ENCODE measurements around the gene SCYL1.

SCYL1 gene

GRCh38 chr11:65498042-65498726, 26.7 kb upstream of the SCYL1 start:
- peak overlapping the region; percentile 100 for H3K18ac ChIP-seq (ENCODE audit: low read length)
- peak overlapping the region; percentile 99 for H3K4me2 ChIP-seq (ENCODE audit: low read length)
- WGBS (ENCODE audit: extremely low coverage, insufficient coverage, low lambda C conversion rate): no CpG with 5 or more reads among the region's 24 CpGs

GRCh38 chr11:65498727-65498976, 26.2 kb upstream of the SCYL1 start:
- WGBS (ENCODE audit: extremely low coverage, insufficient coverage, low lambda C conversion rate): no CpG with 5 or more reads among the region's 6 CpGs
- H4K8ac ChIP-seq (ENCODE audit: low read depth, low read length): no peak overlapping the region
- no peak for DNase-seq
- H3K4me2 ChIP-seq (ENCODE audit: low read length): peak overlapping the region; percentile 99
- peaks cover 4% of the 10 kb centered on the region for H3K36me3 ChIP-seq (ENCODE audit: control insufficient read depth, insufficient read depth, low read length)
- peak overlapping the region; percentile 98 for H3K9ac ChIP-seq (ENCODE audit: low read length)
- H2BK120ac ChIP-seq (ENCODE audit: low read depth, low read length): peak overlapping the region; percentile 98
- peak overlapping the region; percentile 99 for H3K27ac ChIP-seq (ENCODE audit: low read depth, low read length)
- H3K4me3 ChIP-seq (ENCODE audit: low read length): no peak overlapping the region
- peaks cover 5% of the 10 kb centered on the region for H3K79me1 ChIP-seq (ENCODE audit: low read length)
- H4K5ac ChIP-seq (ENCODE audit: low read length): peak overlapping the region; percentile 36
- peaks cover 9% of the 10 kb centered on the region for H3K4me1 ChIP-seq (ENCODE audit: control insufficient read depth, low read depth, low read length)
- H3K79me2 ChIP-seq (ENCODE audit: control insufficient read depth, insufficient read depth, low read length): peaks cover 39% of the 10 kb centered on the region
- H3K18ac ChIP-seq (ENCODE audit: low read length): peak overlapping the region; percentile 100
- peak overlapping the region; percentile 100 for H3K4ac ChIP-seq (ENCODE audit: low read depth, low read length)
- H2AK5ac ChIP-seq (ENCODE audit: low read length): no peak overlapping the region
- H3K23ac ChIP-seq (ENCODE audit: low read length): no peak overlapping the region
- H2BK5ac ChIP-seq (ENCODE audit: low read length): peak overlapping the region; percentile 96
- H2BK15ac ChIP-seq (replicated peaks; ENCODE audit: low read depth): peak overlapping the region; percentile 27
- peak overlapping the region; percentile 99 for H3K56ac ChIP-seq (ENCODE audit: low read length)
- H3K27me3 ChIP-seq (ENCODE audit: insufficient read depth, low read length, poor library complexity): no peaks in the 10 kb centered on the region

More at GRCh38 chr11:65498042-65498726, 26.7 kb upstream of the SCYL1 start:
- Histone ChIP-seq H3K79me1 (ENCODE audit: low read length) (peaks cover 5% of the 10 kb centered on the region), H2BK5ac (ENCODE audit: low read length) (peak overlapping the region; percentile 96), H3K36me3 (ENCODE audit: control insufficient read depth, insufficient read depth, low read length) (peaks cover 3% of the 10 kb centered on the region), H3K4me1 (ENCODE audit: control insufficient read depth, low read depth, low read length) (peaks cover 9% of the 10 kb centered on the region), H2BK15ac (replicated peaks; ENCODE audit: low read depth) (peak overlapping the region; percentile 27), H4K8ac (ENCODE audit: low read depth, low read length) (peak overlapping the region; percentile 99), H3K23ac (ENCODE audit: low read length) (peak overlapping the region; percentile 29), H4K5ac (ENCODE audit: low read length) (peak overlapping the region; percentile 36), H3K27me3 (ENCODE audit: insufficient read depth, low read length, poor library complexity) (no peaks in the 10 kb centered on the region), H3K27ac (ENCODE audit: low read depth, low read length) (peak overlapping the region; percentile 99), H3K56ac (ENCODE audit: low read length) (peak overlapping the region; percentile 99), H3K79me2 (ENCODE audit: control insufficient read depth, insufficient read depth, low read length) (peaks cover 35% of the 10 kb centered on the region), H2BK120ac (ENCODE audit: low read depth, low read length) (peak overlapping the region; percentile 98), H3K4me3 (ENCODE audit: low read length) (peak overlapping the region; percentile 57), H2AK5ac (ENCODE audit: low read length) (peak overlapping the region; percentile 97), H3K4ac (ENCODE audit: low read depth, low read length) (peak overlapping the region; percentile 100), H3K9ac (ENCODE audit: low read length) (peak overlapping the region; percentile 98)
- peak; percentile 70 for DNase-seq

GRCh38 chr11:65498977-65499712, 25.7 kb upstream of the SCYL1 start, which contains the start of gene MALAT1:
TSS of gene MALAT1 (plus strand) at chr11:65499045.
- H3K27ac ChIP-seq (ENCODE audit: low read depth, low read length): peak within 1 kb of the TSS; percentile 99
- H3K9ac ChIP-seq (ENCODE audit: low read length): peak within 1 kb of the TSS; percentile 99
- H2AK5ac ChIP-seq (ENCODE audit: low read length): peak within 1 kb of the TSS; percentile 97
- peak within 1 kb of the TSS; percentile 29 for H3K23ac ChIP-seq (ENCODE audit: low read length)
- peak; percentile 96 for DNase-seq
- peak within 1 kb of the TSS; percentile 27 for H2BK15ac ChIP-seq (replicated peaks; ENCODE audit: low read depth)
- H3K27me3 ChIP-seq (ENCODE audit: insufficient read depth, low read length, poor library complexity): no peaks in the 10 kb centered on the region
- H2BK120ac ChIP-seq (ENCODE audit: low read depth, low read length): peak within 1 kb of the TSS; percentile 98
- H3K4ac ChIP-seq (ENCODE audit: low read depth, low read length): peak within 1 kb of the TSS; percentile 100
- peak within 1 kb of the TSS; percentile 36 for H4K5ac ChIP-seq (ENCODE audit: low read length)
- H3K18ac ChIP-seq (ENCODE audit: low read length): peak within 1 kb of the TSS; percentile 100
- peak within 1 kb of the TSS; percentile 99 for H3K56ac ChIP-seq (ENCODE audit: low read length)
- peaks cover 5% of the 10 kb centered on the region for H3K79me1 ChIP-seq (ENCODE audit: low read length)
- peaks cover 9% of the 10 kb centered on the region for H3K4me1 ChIP-seq (ENCODE audit: control insufficient read depth, low read depth, low read length)
- peaks cover 6% of the 10 kb centered on the region for H3K36me3 ChIP-seq (ENCODE audit: control insufficient read depth, insufficient read depth, low read length)
- H3K4me2 ChIP-seq (ENCODE audit: low read length): peak within 1 kb of the TSS; percentile 99
- H3K4me3 ChIP-seq (ENCODE audit: low read length): peak within 1 kb of the TSS; percentile 94
- H4K8ac ChIP-seq (ENCODE audit: low read depth, low read length): peak within 1 kb of the TSS; percentile 99
- peaks cover 44% of the 10 kb centered on the region for H3K79me2 ChIP-seq (ENCODE audit: control insufficient read depth, insufficient read depth, low read length)
- H2BK5ac ChIP-seq (ENCODE audit: low read length): peak within 1 kb of the TSS; percentile 96
- 100% methylated on average over 4 of the region's 24 CpGs for WGBS (ENCODE audit: extremely low coverage, insufficient coverage, low lambda C conversion rate)

DNA sequence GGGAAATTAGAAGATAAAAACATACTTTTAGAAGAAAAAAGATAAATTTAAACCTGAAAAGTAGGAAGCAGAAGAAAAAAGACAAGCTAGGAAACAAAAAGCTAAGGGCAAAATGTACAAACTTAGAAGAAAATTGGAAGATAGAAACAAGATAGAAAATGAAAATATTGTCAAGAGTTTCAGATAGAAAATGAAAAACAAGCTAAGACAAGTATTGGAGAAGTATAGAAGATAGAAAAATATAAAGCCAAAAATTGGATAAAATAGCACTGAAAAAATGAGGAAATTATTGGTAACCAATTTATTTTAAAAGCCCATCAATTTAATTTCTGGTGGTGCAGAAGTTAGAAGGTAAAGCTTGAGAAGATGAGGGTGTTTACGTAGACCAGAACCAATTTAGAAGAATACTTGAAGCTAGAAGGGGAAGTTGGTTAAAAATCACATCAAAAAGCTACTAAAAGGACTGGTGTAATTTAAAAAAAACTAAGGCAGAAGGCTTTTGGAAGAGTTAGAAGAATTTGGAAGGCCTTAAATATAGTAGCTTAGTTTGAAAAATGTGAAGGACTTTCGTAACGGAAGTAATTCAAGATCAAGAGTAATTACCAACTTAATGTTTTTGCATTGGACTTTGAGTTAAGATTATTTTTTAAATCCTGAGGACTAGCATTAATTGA, 25.0 kb upstream of the SCYL1 start:
- peak overlapping the region; percentile 90 for H3K56ac ChIP-seq (ENCODE audit: low read length)
- H3K36me3 ChIP-seq (ENCODE audit: control insufficient read depth, insufficient read depth, low read length): peaks cover 11% of the 10 kb centered on the region

GRCh38 chr11:65500387-65501185, 24.3 kb upstream of the SCYL1 start:
- Histone ChIP-seq H3K56ac (ENCODE audit: low read length) (peak overlapping the region; percentile 88), H3K4me2 (ENCODE audit: low read length) (peak overlapping the region; percentile 51), H3K23ac (ENCODE audit: low read length) (peak overlapping the region; percentile 20), H3K4me3 (ENCODE audit: low read length) (peak overlapping the region; percentile 78), H2BK5ac (ENCODE audit: low read length) (no peak overlapping the region), H3K36me3 (ENCODE audit: control insufficient read depth, insufficient read depth, low read length) (peaks cover 14% of the 10 kb centered on the region), H2BK120ac (ENCODE audit: low read depth, low read length) (no peak overlapping the region), H2BK15ac (replicated peaks; ENCODE audit: low read depth) (no peak overlapping the region), H2AK5ac (ENCODE audit: low read length) (no peak overlapping the region), H3K79me1 (ENCODE audit: low read length) (peaks cover 5% of the 10 kb centered on the region), H3K4me1 (ENCODE audit: control insufficient read depth, low read depth, low read length) (peaks cover 9% of the 10 kb centered on the region), H3K18ac (ENCODE audit: low read length) (no peak overlapping the region), H3K79me2 (ENCODE audit: control insufficient read depth, insufficient read depth, low read length) (peaks cover 59% of the 10 kb centered on the region), H3K4ac (ENCODE audit: low read depth, low read length) (no peak overlapping the region), H3K27me3 (ENCODE audit: insufficient read depth, low read length, poor library complexity) (no peaks in the 10 kb centered on the region), H4K5ac (ENCODE audit: low read length) (no peak overlapping the region), H3K27ac (ENCODE audit: low read depth, low read length) (no peak overlapping the region), H4K8ac (ENCODE audit: low read depth, low read length) (no peak overlapping the region), H3K9ac (ENCODE audit: low read length) (peak overlapping the region; percentile 99)
- peak; percentile 73 for DNase-seq
- WGBS (ENCODE audit: extremely low coverage, insufficient coverage, low lambda C conversion rate): no CpG with 5 or more reads among the region's 20 CpGs

More for the DNA sequence above, 25.0 kb upstream of the SCYL1 start:
- peak overlapping the region; percentile 94 for H3K4me3 ChIP-seq (ENCODE audit: low read length)
- no peak overlapping the region for H4K8ac ChIP-seq (ENCODE audit: low read depth, low read length)
- H3K9ac ChIP-seq (ENCODE audit: low read length): peak overlapping the region; percentile 99
- H2AK5ac ChIP-seq (ENCODE audit: low read length): no peak overlapping the region
- peak overlapping the region; percentile 51 for H3K4me2 ChIP-seq (ENCODE audit: low read length)
- H3K4ac ChIP-seq (ENCODE audit: low read depth, low read length): no peak overlapping the region
- H3K23ac ChIP-seq (ENCODE audit: low read length): peak overlapping the region; percentile 20
- H3K27me3 ChIP-seq (ENCODE audit: insufficient read depth, low read length, poor library complexity): no peaks in the 10 kb centered on the region
- no peak overlapping the region for H3K18ac ChIP-seq (ENCODE audit: low read length)
- H2BK5ac ChIP-seq (ENCODE audit: low read length): no peak overlapping the region
- H2BK120ac ChIP-seq (ENCODE audit: low read depth, low read length): no peak overlapping the region
- no peak overlapping the region for H2BK15ac ChIP-seq (replicated peaks; ENCODE audit: low read depth)
- H3K79me2 ChIP-seq (ENCODE audit: control insufficient read depth, insufficient read depth, low read length): peaks cover 51% of the 10 kb centered on the region
- no peak overlapping the region for H4K5ac ChIP-seq (ENCODE audit: low read length)
- H3K27ac ChIP-seq (ENCODE audit: low read depth, low read length): no peak overlapping the region
- no CpG with 5 or more reads among the region's 3 CpGs for WGBS (ENCODE audit: extremely low coverage, insufficient coverage, low lambda C conversion rate)
- peaks cover 9% of the 10 kb centered on the region for H3K4me1 ChIP-seq (ENCODE audit: control insufficient read depth, low read depth, low read length)
- DNase-seq: no peak
- peaks cover 5% of the 10 kb centered on the region for H3K79me1 ChIP-seq (ENCODE audit: low read length)

Data from mesendoderm (in vitro differentiated cells).